K562 (cell line): Measurements from ENCODE around the gene C12orf43.

Source experiments
- CBX1 ChIP-seq: sonication (generic); IDR thresholded peaks from 2 replicates; pipeline ENCODE4 v1.6.1; 2016; ENCODE audit warnings: antibody characterized with exemption, low read depth, mild to moderate bottlenecking
- TAF1 ChIP-seq: IDR thresholded peaks from 2 replicates; pipeline ENCODE4 v1.6.1; 2011; ENCODE audit warnings: mild to moderate bottlenecking, low read length, moderate library complexity; ENCODE audit not compliant: insufficient read depth, control insufficient read depth, severe bottlenecking; ENCODE audit errors: extremely low read depth
- ZNF311 ChIP-seq: fragments of 250-450 bp; sonication (Bioruptor Pico); IDR thresholded peaks from 2 replicates; pipeline ENCODE4 v1.4.0; 2020; ENCODE audit warnings: mild to moderate bottlenecking, moderate library complexity

DNA sequence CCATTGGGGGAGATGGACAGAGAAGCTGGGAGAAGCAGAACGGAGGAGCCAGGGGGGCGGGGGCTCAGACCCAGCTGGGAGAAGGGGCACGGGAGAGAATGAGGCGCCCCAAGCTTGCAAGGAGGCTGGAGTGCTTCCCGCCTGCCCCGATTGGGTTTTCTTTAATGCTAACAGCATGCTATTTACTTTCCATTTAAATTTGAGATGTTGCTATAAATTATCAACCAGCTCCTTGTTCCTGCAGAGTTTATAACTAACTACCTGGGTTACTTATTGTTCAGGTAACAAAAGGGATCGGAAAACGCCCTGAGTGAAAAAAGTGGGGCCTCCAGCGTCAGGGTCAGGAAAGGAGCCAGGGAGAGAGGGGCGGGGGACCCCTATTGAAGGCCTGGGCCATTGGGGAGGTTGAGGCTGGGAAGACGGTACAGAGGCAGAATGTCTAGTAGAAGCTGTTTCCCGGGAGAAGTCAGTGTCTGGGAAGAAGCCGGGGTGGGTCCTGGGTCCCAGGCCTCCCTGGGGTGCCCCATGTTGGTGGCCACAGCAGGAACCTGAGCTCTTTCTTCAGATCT is 35.4 kb downstream of the C12orf43 start:
- no peak for TF ChIP-seq CBX1
- TF ChIP-seq TAF1 = no peak
- no peak for TF ChIP-seq ZNF311 (CRISPR knock-in tag)
